ENCODE data around the gene UGDH. TPM values are rescaled to one million over a fixed set of nuclear protein-coding genes. Genes with fewer than 3 reads are reported as not detected.

UGDH gene
- total and polyA plus RNA-seq, 2 of the 8 experiments (the other 6 are each of a cell fraction or from before 2014, with no cell fraction given) = 32.0 to 128 TPM

DNA sequence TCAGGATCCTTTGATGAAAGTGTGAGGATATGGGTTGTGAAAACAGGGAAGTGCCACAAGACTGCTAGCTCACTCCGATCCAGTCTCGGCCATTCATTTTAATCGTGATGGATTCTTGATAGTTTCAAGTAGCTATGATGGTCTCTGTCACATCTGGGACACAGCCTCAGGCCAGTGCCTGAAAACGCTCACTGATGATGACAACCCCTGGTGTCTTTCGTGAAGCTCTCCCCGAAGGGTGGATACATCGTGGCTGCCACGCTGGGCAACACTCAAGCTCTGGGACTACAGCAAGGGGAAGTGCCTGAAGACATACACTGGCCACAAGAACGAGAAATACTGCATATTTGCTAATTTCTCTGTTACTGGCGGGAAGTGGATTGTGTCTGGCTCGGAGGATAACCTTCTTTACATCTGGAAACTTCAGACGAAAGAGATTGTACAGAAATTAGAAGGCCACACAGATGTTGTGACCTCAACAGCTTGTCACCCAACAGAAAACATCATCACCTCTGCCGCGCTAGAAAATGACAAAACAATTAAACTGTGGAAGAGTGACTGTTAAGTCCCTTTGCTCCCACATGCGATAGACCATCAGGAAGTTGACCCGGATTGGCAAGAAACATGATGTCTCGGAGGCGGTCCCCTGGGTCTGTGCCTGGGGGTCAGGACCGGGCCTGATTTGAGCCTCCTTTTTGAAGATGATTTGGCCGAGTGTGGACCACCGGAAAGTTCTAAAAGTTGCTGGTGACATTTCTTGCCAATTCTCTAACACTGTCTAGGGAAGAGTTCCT, 46.1 kb downstream of the UGDH start:
- no peak overlapping the region for H2BK20ac ChIP-seq (ENCODE audit: low read length)
- H2BK12ac ChIP-seq (ENCODE audit: low read depth, low read length) = 0 out of 2 replicates have a peak overlapping the region, but pooled peaks have one; percentile 0
- no peak overlapping the region for H4K91ac ChIP-seq (replicated peaks; ENCODE audit: insufficient read length, low read length)
- no peaks in the 10 kb centered on the region for H3K27me3 ChIP-seq (replicated peaks in 1 of 4; ENCODE audit: control insufficient read depth in 3 of 4, extremely low read depth in 1 of 4, insufficient read depth in 3 of 4, low read length in 3 of 4)
- H2BK120ac ChIP-seq (replicated peaks; ENCODE audit: low read depth, low read length) = no peak overlapping the region
- H3K23ac ChIP-seq (ENCODE audit: insufficient read length) = no peak overlapping the region
- H2BK5ac ChIP-seq (ENCODE audit: low read depth, low read length) = no peak overlapping the region
- H3K9ac ChIP-seq (replicated peaks in 1 of 4; ENCODE audit: extremely low read depth in 1 of 4, low read depth in 3 of 4, low read length in 3 of 4) = no peak overlapping the region
- POLR2A ChIA-PET (ENCODE audit: partially characterized antibody) = interaction anchor here (0.9 to 1.0 kb wide), 3 partner anchors 22 to 30 kb away, joined by 3 to 5 read pairs (median 3); partner anchors contain the start of genes LIAS and RPL9
- no peak overlapping the region for H3K27ac ChIP-seq (ENCODE audit: low read depth, low read length)
- H3K79me2 ChIP-seq (ENCODE audit: control insufficient read depth in 1 of 2, insufficient read depth in 2 of 2, low read length in 2 of 2) = no peaks in the 10 kb centered on the region
- DNase-seq (ENCODE audit: low read depth in 1 of 2, low spot score in 2 of 2) = peak in 1 of 2 experiments; percentile 41
- H3K14ac ChIP-seq (ENCODE audit: insufficient read length) = no peak overlapping the region
- no peak for FAIRE-seq
- no peak overlapping the region for H4K5ac ChIP-seq (ENCODE audit: insufficient read length, low read depth, low read length)
- H4K8ac ChIP-seq (ENCODE audit: extremely low read depth, insufficient read depth, low read length) = no peak overlapping the region; the same call in 1 of the 2 replicates
- H3K23me2 ChIP-seq (ENCODE audit: low read depth, low read length) = no peaks in the 10 kb centered on the region
- H4K20me1 ChIP-seq (replicated peaks in 1 of 2; ENCODE audit: control insufficient read depth in 1 of 2, insufficient read depth in 2 of 2, low read length in 2 of 2) = no peaks in the 10 kb centered on the region
- CTCF ChIA-PET (ENCODE audit: partially characterized antibody) = interaction anchor here (0.7 to 1.6 kb wide), 3 partner anchors 12 to 271 kb away, joined by 3 to 6 read pairs (median 4); no protein-coding TSS in a partner anchor
- H2AFZ ChIP-seq (ENCODE audit: low read length) = no peak overlapping the region
- no peak overlapping the region for H2AK5ac ChIP-seq (ENCODE audit: low read depth, low read length)
- H3K79me1 ChIP-seq (ENCODE audit: low read depth, low read length) = no peaks in the 10 kb centered on the region
- no peak overlapping the region for H3K56ac ChIP-seq (replicated peaks; ENCODE audit: insufficient read length, low read depth, low read length)
- WGBS, 2 experiments (ENCODE audit: extremely low coverage in 1 of 2, insufficient coverage in 1 of 2, insufficient read length in 1 of 2, insufficient replicate concordance in 2 of 2, low coverage in 1 of 2, low lambda C conversion rate in 2 of 2, missing lambda C conversion rate in 1 of 2) = 88% methylated on average over 21 of the region's 21 CpGs; no CpG with 5 or more reads in 1 of the 2 experiments
- peaks cover 0 to 4% (median 1%) of the 10 kb centered on the region in 4 experiments; a peak in 2 of 8 replicates for H3K36me3 ChIP-seq (ENCODE audit: control insufficient read depth in 2 of 4, insufficient read depth in 4 of 4, low read length in 3 of 4)
- no peak overlapping the region for H3K4me3 ChIP-seq (ENCODE audit: extremely low read depth in 1 of 4, insufficient read depth in 2 of 4, low read depth in 3 of 4, low read length in 4 of 4)
- H3K4me2 ChIP-seq (ENCODE audit: insufficient read depth in 1 of 2, low read depth in 2 of 2, low read length in 2 of 2) = no peak overlapping the region
- H3K9me3 ChIP-seq (ENCODE audit: insufficient read depth in 2 of 2, low read depth in 1 of 2, low read length in 1 of 2) = 0 out of 4 replicates have a peak, but pooled peaks cover 0 to 2% of the 10 kb centered on the region in 2 experiments
- H2BK15ac ChIP-seq (ENCODE audit: low read length) = no peak overlapping the region
- H3K18ac ChIP-seq (ENCODE audit: extremely low read depth, low read length) = no peak overlapping the region
- H3K4me1 ChIP-seq (replicated peaks in 1 of 4; ENCODE audit: control insufficient read depth in 3 of 4, insufficient read depth in 4 of 4, low read length in 3 of 4) = no peaks in the 10 kb centered on the region
- H3K4ac ChIP-seq (replicated peaks; ENCODE audit: insufficient read length, low read depth, low read length) = no peak overlapping the region
- TF ChIP-seq KDM5A (IDR thresholded peaks at IDR 0.05; ENCODE audit: low read length) (no peak), ZNF274 (IDR thresholded peaks at IDR 0.05; ENCODE audit: borderline replicate concordance, extremely low read depth, low read length) (no peak), GTF2F1 (IDR thresholded peaks at IDR 0.05; ENCODE audit: borderline replicate concordance, low read depth, low read length) (no peak), SUZ12 (IDR thresholded peaks at IDR 0.05; ENCODE audit: low read length) (no peak), KDM4A (IDR thresholded peaks at IDR 0.05; ENCODE audit: low read depth, low read length, severe bottlenecking) (no peak), RFX5 (IDR thresholded peaks at IDR 0.05; ENCODE audit: borderline replicate concordance, low read depth, low read length) (no peak), SAP30 (IDR thresholded peaks at IDR 0.05; ENCODE audit: insufficient read depth, insufficient replicate concordance, low read length) (no peak), SIN3A (conservative IDR thresholded peaks at IDR 0.05 in 1 of 2, IDR thresholded peaks at IDR 0.05 in 1 of 2; ENCODE audit: low read depth in 1 of 2, low read length in 2 of 2) (no peak)

All from H1 (cell line).